C4-2B (cell line): ENCODE results near the gene CUX1.

Experiments
- H3K27ac ChIP-seq: fragments of 450-650 bp; 2 replicates; pipeline ENCODE4 v1.5.1; 2017
- CTCF ChIP-seq: fragments of 450-650 bp; conservative IDR thresholded peaks from 2 replicates; pipeline ENCODE4 v1.5.1; 2017; ENCODE audit warnings: mild to moderate bottlenecking
- ZFX ChIP-seq: fragments of 450-650 bp; IDR thresholded peaks from 2 replicates; pipeline ENCODE4 v1.6.1; 2017

Gene CUX1

GRCh38 chr7:102208826-102209225 is 391.4 kb downstream of the CUX1 start:
- H3K27ac ChIP-seq = no peak overlapping the region
- no peak for TF ChIP-seq ZFX
- no peak for TF ChIP-seq CTCF

DNA sequence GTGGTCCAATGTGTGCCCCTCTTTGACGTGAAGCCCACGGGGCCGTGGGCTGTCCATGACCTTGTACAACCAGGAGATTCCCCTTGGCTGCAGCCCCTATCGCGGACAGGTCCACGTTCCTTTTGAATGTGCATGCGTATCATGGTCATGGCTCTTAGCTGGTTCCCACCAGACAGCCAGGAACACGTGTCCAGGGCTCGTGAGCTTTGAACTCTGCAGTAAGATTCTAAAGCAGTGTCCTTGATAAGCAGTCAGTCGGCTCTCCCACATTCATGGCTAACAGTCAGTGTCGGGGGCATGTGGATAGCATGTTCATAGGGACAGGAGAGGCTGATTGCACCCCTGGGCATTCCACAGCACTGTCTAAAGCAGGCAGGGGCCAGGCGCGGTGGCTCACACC is 393.4 kb downstream of the CUX1 start:
- TF ChIP-seq CTCF (no peak), ZFX (no peak)
- no peak overlapping the region for H3K27ac ChIP-seq

GRCh38 chr7:102211590-102212550 is 394.4 kb downstream of the CUX1 start:
- no peak overlapping the region for H3K27ac ChIP-seq
- TF ChIP-seq CTCF (no peak), ZFX (no peak)

GRCh38 chr7:102214477-102215072 is 397.1 kb downstream of the CUX1 start:
- no peak overlapping the region for H3K27ac ChIP-seq
- TF ChIP-seq ZFX = no peak
- no peak for TF ChIP-seq CTCF

DNA sequence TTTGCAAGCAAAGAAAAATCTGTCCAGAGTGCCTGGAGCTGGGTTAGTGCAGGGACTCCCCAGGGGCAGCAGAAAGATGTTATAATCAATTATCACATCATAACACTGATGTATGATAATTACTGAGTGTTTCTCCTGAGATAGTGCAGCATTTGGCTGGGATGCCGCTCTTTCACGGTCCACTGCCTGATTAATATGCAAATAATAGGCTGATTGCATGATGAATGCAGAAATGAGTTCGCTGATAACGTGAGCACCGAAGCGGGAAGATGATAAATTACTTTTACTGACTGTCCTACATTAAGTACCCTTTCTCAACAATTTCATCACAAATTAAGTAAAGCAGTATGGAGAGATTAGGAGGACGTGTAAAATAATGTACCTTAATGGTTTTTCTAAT is 397.8 kb downstream of the CUX1 start:
- H3K27ac ChIP-seq = no peak overlapping the region
- TF ChIP-seq CTCF (no peak), ZFX (no peak)

DNA sequence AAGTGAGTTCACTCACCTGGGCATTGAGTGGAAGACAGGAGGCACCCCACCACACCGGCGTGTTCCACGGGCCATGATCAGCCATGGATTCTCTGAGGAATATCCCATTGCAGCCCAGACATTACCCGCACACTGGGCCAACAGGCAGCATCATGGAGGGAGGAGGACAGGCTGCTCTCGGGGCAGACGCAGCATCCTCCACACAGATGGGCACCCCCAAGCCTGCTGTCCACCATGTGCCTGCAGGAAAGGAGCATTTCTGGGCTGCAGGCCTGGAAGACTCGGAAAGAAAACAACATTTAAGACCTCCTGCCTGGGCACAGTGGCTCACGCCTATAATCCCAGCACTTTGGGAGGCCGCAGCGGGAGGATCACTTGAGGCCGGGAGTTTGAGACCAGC is 398.3 kb downstream of the CUX1 start:
- H3K27ac ChIP-seq = no peak overlapping the region
- TF ChIP-seq ZFX (no peak), CTCF (no peak)
